H1 (cell line): ENCODE results near the gene MOB3C. TPM values are rescaled to one million over a fixed set of nuclear protein-coding genes. Genes with fewer than 3 reads are reported as not detected.

ENCODE experiments used
- ATF2 ChIP-seq: IDR thresholded peaks from 2 replicates; pipeline ENCODE4 v1.6.1; 2012; ENCODE audit warnings: low read length, inconsistent platforms
- CHD7 ChIP-seq: fragments of 300-600 bp; sonication (generic); IDR thresholded peaks from 2 replicates; pipeline ENCODE4 v1.7.1; 2012; ENCODE audit warnings: low read length, moderate library complexity, mild to moderate bottlenecking, inconsistent platforms; ENCODE audit not compliant: insufficient replicate concordance
- HDAC6 ChIP-seq: IDR thresholded peaks from one replicate; pipeline ENCODE4 v1.7.1; 2012; ENCODE audit warnings: low read depth, mild to moderate bottlenecking, inconsistent platforms, low read length, moderate library complexity
- JUND ChIP-seq: IDR thresholded peaks from 2 replicates; pipeline ENCODE4 v1.6.1; 2011; ENCODE audit warnings: mild to moderate bottlenecking, improper control_type of control experiment, low read length
- POLR2AphosphoS5 ChIP-seq: IDR thresholded peaks from 2 replicates; pipeline ENCODE4 v1.6.1; 2011; ENCODE audit warnings: low read depth, low read length
- POU5F1 ChIP-seq: IDR thresholded peaks from 2 replicates; pipeline ENCODE4 v1.6.1; 2011; ENCODE audit warnings: low read depth, mild to moderate bottlenecking, low read length, moderate library complexity
- RNF2 ChIP-seq: fragments of 200-900, 300-1000 bp; sonication (generic); IDR thresholded peaks from 2 replicates; pipeline ENCODE4 v1.7.1; 2016; ENCODE audit warnings: borderline replicate concordance, low read depth, mild to moderate bottlenecking, antibody characterized with exemption, low read length; ENCODE audit not compliant: poor library complexity, severe bottlenecking; ENCODE audit errors: missing control alignments
- SP1 ChIP-seq: IDR thresholded peaks from 2 replicates; pipeline ENCODE4 v1.6.1; 2011; ENCODE audit warnings: low read depth, low read length
- USF2 ChIP-seq: IDR thresholded peaks from 2 replicates; pipeline ENCODE4 v1.6.1; 2011; ENCODE audit warnings: low read length, improper control_type of control experiment
- polyA plus RNA-seq, 7 experiments: library from polyadenylated mRNA; depleted of rRNA in 3 of 7; stranded (reverse) in 5 of 7; unstranded in 2 of 7; fragments of >200 nt in 5 of 7; fragments of 200-250 nt in 2 of 7; gene quantifications; 1 replicate in 5 of 7; 2 replicates in 1 of 7; 4 replicates in 1 of 7; pipeline versions ENCODE4 v1.2.1 to v1.2.3, GENCODE V29; 2011 to 2013; ENCODE audit warnings: missing spikeins in 2 of 7, mixed read lengths in 2 of 7
- total RNA-seq: library from RNA; stranded (reverse); fragmentation: NEBNext Ultra II Directional; extraction: Animal tissue kit (Norgen Biotek cat#: 25700); gene quantifications from 2 replicates; pipeline ENCODE4 v1.2.1, GENCODE V29; 2021

The MOB3C gene
- total and polyA plus RNA-seq, 2 of the 8 experiments (the other 6 are each of a cell fraction or from before 2014, with no cell fraction given): 5.8 to 6.6 TPM

GRCh38 chr1:46617833-46618232 is 1.2 kb upstream of the MOB3C start (continued):
- TF ChIP-seq CHD7 (no peak), USF2 (no peak), JUND (no peak), RNF2 (no peak), SP1 (no peak), POU5F1 (no peak), POLR2AphosphoS5 (no peak), HDAC6 (no peak), ATF2 (no peak)
